GM18505 (cell line): Measurements from ENCODE around the gene QKI.

Source experiments
- ATAC-seq: cut with Tn5 transposase; IDR thresholded peaks from one replicate; pipeline ENCODE4 v1.9.1; 2021; ENCODE audit not compliant: unreplicated experiment
- POLR2A ChIP-seq: IDR thresholded peaks from 4 replicates; pipeline ENCODE4 v1.6.1; 2011; ENCODE audit warnings: borderline replicate concordance; ENCODE audit not compliant: insufficient read depth, insufficient read length; ENCODE audit errors: extremely low read depth

The QKI gene

DNA sequence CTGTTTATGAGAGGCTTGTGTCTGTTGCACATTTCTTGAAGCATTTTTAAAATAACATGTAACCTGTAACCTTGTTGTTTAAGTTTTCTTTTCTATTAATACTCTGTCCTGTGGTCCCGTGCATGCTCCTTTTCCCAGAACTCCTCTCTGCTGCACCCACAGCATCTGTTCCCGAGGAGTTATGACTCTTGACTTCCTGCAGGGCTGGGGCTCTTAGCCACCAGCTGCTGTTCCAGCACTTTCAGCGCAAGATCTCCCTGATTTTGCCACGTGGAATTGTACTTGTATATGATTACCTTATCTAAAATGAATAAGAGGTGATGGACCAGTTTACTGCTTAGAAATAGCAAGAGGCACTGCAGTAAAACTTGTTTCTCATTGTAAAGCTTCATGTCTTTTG is 150.6 kb downstream of the QKI start:
- no peak for ATAC-seq
- no peak for TF ChIP-seq POLR2A

DNA sequence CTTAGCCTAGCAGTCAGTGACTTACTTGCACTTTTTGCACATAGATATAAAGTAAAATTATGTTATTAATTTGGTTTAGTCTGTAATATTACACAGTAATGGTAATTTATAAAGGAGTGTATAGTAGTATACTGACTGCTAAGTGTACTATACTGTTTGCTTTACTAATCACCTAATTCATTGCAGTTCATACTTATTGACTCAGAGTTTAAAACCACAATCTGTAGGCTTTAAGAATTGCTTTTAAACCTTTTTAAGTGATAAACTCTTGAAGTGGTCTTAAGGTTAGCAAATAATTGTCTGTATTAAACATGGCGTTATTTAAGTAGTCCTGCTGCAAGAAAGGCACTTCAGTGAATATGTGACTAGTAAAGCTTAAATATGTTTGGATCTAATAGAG is 151.5 kb downstream of the QKI start:
- no peak for TF ChIP-seq POLR2A
- no peak for ATAC-seq

DNA sequence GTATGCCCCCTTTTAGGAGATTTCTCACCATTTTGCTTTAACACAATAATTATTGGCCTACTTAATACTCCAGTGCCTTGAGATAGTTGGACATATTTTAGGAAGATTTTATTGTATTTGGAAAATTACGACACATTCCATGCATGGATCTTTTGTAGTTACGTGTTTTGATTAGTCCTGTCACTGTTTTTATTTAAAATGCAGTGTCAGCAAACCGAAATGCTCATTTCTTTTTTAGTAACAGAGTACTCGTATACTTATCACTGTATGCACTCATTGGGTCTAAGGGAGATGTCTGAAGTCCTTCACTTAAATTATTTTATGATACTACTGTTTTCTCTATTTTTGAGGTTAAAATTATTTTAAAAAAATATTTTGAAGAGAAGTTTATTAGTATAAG is 153.8 kb downstream of the QKI start:
- ATAC-seq: no peak
- no peak for TF ChIP-seq POLR2A

- TF ChIP-seq POLR2A: no peak
- no peak for ATAC-seq
Measured at GRCh38 chr6:163570579-163571231, 156.2 kb downstream of the QKI start.

DNA sequence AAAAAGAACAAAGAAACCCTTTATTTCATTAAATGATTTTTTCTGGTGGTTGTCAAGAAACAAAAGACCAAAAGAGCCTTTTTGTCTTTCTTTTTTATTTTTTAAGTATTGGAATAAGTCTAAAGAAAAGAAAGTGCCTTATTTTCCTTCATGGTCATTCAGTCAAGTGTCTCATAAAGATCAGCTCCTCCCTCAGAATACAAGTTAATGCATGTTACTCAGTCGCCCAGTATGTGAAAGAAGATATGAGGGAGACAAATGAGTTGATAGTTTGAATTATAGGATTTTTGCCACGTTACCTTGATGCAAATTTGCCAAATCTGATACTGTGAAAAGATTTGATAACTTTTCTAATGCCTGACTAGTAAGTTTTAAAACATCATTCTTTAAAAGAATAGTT is 157.2 kb downstream of the QKI start:
- TF ChIP-seq POLR2A: no peak
- no peak for ATAC-seq

- no peak for ATAC-seq
- TF ChIP-seq POLR2A: no peak
Measured at GRCh38 chr6:163572612-163573011, 158.1 kb downstream of the QKI start.

DNA sequence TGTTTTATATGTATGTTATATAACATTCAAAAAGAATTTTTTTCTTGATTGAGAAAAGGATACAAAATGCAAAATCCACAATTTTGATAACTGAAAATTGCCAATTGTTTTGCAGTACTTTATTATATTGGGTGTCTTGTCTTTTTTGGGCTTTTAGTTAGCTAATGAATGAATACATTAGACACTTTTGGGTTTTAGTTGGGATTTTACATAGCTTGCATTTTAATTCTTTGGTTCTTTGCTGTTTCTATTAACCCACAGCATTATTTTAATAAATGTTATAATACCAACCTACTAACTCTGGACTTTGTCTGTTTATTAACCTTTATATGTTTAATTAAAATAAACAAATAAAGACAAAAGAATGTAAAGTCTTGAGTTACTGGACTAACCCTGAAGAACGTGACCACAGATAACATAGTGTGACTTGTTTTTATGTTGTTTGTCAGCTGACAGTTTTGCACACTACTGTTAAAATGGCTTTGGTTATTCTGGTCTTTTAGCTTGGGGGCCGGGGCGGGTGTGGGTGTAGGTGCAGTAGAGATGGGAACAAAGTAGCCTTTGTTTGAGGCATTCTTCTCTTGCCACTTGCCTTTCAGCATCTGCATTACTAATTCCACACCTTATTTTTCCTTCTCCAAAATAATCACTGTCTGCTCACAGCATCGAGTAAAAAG is 159.1 kb downstream of the QKI start:
- TF ChIP-seq POLR2A: no peak
- ATAC-seq: no peak

DNA sequence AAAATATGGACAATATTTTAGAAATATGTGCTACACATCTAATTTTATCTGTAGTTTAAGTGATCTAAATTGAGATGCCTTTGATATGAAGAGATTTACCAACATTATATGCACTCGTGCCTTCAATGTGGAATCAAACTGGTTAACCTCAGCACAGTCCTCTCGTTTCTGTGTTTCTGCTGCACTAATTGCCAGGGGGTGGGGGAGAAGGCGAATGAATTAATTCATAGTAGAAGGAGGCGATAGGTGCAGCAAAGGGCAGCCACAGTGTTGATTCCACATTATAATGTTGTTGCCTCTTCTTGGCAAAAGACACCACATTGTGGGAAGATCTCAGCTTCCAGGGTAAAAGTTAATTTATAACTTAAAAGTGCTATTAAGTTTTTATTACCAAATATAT is 161.6 kb downstream of the QKI start:
- no peak for TF ChIP-seq POLR2A

GRCh38 chr6:163577404-163577803 is 162.9 kb downstream of the QKI start:
- no peak for ATAC-seq

More for the DNA sequence above, 161.6 kb downstream of the QKI start:
- no peak for ATAC-seq

GRCh38 chr6:163579111-163579879 is 164.8 kb downstream of the QKI start:
- no peak for TF ChIP-seq POLR2A

More at GRCh38 chr6:163577404-163577803, 162.9 kb downstream of the QKI start:
- no peak for TF ChIP-seq POLR2A

GRCh38 chr6:163579880-163580295 is 165.4 kb downstream of the QKI start:
- ATAC-seq: no peak
- no peak for TF ChIP-seq POLR2A

More at GRCh38 chr6:163579111-163579879, 164.8 kb downstream of the QKI start:
- no peak for ATAC-seq

DNA sequence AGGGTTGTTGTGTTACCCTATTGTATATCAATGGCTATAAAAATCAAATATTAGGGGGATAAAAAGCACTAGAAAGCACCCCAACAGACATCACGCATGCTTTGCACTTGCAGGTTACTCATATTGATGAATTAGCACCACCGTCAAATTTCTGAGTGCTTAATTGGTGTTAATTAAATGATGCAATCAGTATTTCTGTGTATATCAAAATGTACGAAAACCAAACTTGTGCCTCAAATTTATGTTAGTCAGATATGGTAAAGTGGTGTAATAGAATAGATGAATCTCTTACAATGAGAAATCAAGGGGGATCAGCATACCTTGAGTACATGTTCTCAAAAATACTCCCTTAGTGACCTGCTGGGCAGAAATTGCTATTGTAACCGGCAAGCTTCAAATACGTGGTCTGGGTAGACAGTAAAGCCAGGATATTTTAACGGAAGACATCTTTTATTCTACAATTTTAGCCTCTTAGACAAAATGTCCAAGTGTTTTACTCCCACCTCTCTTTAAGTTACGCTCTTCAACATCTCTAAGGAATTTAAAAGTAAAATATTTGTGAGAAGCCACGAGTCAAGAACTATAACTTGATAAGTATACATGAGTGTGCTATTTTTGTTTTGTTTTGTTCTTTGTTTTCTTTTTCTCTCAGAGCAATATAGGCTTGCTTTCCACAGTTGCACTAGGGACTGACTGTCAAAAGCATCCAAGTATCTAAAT is 166.0 kb downstream of the QKI start:
- ATAC-seq: no peak
- no peak for TF ChIP-seq POLR2A

- no peak for TF ChIP-seq POLR2A
- ATAC-seq: no peak
Measured at GRCh38 chr6:163583558-163583957, 169.0 kb downstream of the QKI start.
